Ishikawa (cell line): ENCODE results near the gene CR1.

Source experiments
- CEBPB ChIP-seq: IDR thresholded peaks from 2 replicates; pipeline ENCODE4 v1.6.1; 2012
- CREB1 ChIP-seq: IDR thresholded peaks from 2 replicates; pipeline ENCODE4 v1.6.1; 2012; ENCODE audit warnings: low read depth
- EGR1 ChIP-seq: IDR thresholded peaks from 2 replicates; pipeline ENCODE4 v1.6.1; 2012
- EP300 ChIP-seq: IDR thresholded peaks from 2 replicates; pipeline ENCODE4 v1.6.1; 2012; ENCODE audit warnings: borderline replicate concordance
- FOXM1 ChIP-seq: IDR thresholded peaks from 2 replicates; pipeline ENCODE4 v1.6.1; 2012; ENCODE audit warnings: low read depth, borderline replicate concordance
- MAX ChIP-seq: IDR thresholded peaks from 2 replicates; pipeline ENCODE4 v1.6.1; 2012
- NFIC ChIP-seq: IDR thresholded peaks from 2 replicates; pipeline ENCODE4 v1.6.1; 2012
- RAD21 ChIP-seq: IDR thresholded peaks from 2 replicates; pipeline ENCODE4 v1.6.1; 2012; ENCODE audit warnings: low read depth
- REST ChIP-seq: IDR thresholded peaks from 2 replicates; pipeline ENCODE4 v1.6.1; 2012; ENCODE audit warnings: low read depth, mild to moderate bottlenecking
- TAF1 ChIP-seq: IDR thresholded peaks from 2 replicates; pipeline ENCODE4 v1.6.1; 2012; ENCODE audit warnings: low read depth, mild to moderate bottlenecking
- TCF12 ChIP-seq: IDR thresholded peaks from 2 replicates; pipeline ENCODE4 v1.6.1; 2012; ENCODE audit warnings: low read depth
- TEAD4 ChIP-seq: IDR thresholded peaks from 2 replicates; pipeline ENCODE4 v1.6.1; 2012
- USF1 ChIP-seq: IDR thresholded peaks from 2 replicates; pipeline ENCODE4 v1.6.1; 2012
- YY1 ChIP-seq: IDR thresholded peaks from 2 replicates; pipeline ENCODE4 v1.6.1; 2012; ENCODE audit warnings: low read depth
- ZBTB7A ChIP-seq: IDR thresholded peaks from 2 replicates; pipeline ENCODE4 v1.6.1; 2012; ENCODE audit warnings: low read depth

CR1 gene

DNA sequence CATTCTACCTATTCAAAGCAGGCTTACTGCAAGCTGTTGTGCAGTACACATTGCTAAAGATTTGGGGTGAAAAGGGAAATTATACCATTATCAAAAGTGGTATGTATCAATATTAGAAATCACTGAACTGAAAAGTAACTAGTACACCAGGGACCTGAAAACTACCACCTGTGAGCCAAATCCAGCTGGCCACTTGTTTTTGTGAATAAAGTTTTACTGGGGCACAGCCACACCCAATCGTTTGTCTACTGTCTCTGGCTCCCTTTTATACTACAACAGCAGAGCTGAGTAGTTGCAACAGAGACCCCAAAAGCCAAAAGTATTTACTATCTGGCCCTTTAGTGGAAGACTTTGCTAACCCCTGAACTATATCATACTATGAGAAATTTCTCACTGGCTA is 135.2 kb downstream of the CR1 start:
- TF ChIP-seq EGR1 (no peak), FOXM1 (no peak), TCF12 (no peak), NFIC (no peak), REST (no peak), CREB1 (no peak), CEBPB (no peak), RAD21 (no peak), EP300 (no peak), TEAD4 (no peak), TAF1 (no peak), MAX (no peak), ZBTB7A (no peak)

GRCh38 chr1:207633226-207633625 is 137.3 kb downstream of the CR1 start:
- TF ChIP-seq CEBPB, result no peak

- peak; percentile 90 for TF ChIP-seq CEBPB
Observed at GRCh38 chr1:207638487-207639145, 142.7 kb downstream of the CR1 start.

DNA sequence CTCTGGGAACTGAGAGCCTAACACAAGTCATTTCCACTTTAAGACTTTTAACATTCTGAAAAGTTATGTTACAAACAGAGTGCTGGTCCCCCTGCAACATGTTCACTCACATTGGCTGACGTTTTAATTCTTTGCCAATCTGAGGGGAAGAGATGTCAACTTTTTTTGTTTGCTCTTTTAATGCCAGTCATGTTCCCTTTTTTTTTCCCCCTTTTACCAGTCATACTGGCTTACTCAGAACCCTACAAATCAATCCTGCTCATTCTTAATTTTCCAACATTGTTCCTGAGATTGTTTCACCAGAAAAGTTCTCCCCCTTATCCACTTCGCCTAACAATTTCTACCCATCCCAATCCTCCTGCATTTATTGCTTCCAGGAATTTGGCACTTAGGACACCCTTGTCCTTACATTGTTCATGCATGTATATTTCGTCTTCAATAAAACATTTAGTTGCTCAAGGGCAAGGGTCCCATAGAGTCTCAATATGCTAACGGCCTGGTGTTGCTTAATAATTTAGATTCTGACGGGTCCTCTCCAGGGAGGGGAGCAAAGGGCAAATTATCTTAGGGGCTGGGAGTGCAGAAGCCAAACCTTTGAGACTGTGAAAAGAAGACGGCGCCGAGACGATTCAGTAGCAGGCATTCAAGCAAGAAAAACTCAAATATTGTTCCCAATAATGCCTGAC is 148.4 kb downstream of the CR1 start:
- no peak for TF ChIP-seq YY1
- no peak for TF ChIP-seq TCF12
- TF ChIP-seq CREB1, result no peak
- TF ChIP-seq TEAD4, result no peak
- TF ChIP-seq NFIC, result no peak
- TF ChIP-seq TAF1, result no peak
- no peak for TF ChIP-seq REST

GRCh38 chr1:207644852-207645634 is 149.1 kb downstream of the CR1 start, which contains the start of gene CR1L:
Gene CR1L (plus strand): TSS chr1:207645133. CDS start chr1:207645234, 101 bp downstream.
- TF ChIP-seq NFIC (no peak), EP300 (no peak), TCF12 (no peak), ZBTB7A (no peak), MAX (peak; percentile 85), EGR1 (no peak), CREB1 (no peak), CEBPB (no peak), TEAD4 (no peak), FOXM1 (no peak), USF1 (0 out of 2 replicates have a peak, but pooled peaks have one; percentile 7), YY1 (no peak), TAF1 (no peak)

DNA sequence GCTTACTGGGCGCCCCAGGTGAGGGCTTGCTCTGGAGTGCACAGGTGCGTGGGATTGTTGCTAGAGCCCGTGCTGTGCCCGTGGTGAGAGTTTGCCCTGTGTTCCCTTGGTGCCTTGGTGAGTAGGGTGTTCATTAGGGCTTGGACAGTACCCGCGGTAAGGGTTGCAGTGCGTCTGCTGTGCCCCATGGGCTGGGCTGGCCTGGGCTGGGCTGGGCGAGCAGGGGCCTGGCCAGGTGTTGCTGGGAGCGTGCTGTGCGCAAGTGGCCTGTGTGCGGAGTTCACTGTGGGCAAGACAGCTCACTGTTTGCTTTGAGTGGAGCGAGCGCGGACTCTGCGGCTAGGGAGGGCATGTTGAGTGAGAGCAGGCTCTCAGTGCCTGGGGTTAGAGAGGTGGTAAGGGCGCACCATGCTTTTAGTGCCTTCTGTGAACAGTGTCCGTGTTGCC is 149.7 kb downstream of the CR1 start:
- TF ChIP-seq CREB1, result no peak
- TF ChIP-seq ZBTB7A, result no peak
- TF ChIP-seq RAD21, result no peak
- no peak for TF ChIP-seq TAF1
- no peak for TF ChIP-seq EP300
- TF ChIP-seq REST, result no peak
